HepG2 (cell line): Measurements from ENCODE around the gene ARFGAP2. TPM values are rescaled to one million over a fixed set of nuclear protein-coding genes. Genes with fewer than 3 reads are reported as not detected.
"Not testable (repeated sequence)": the region's sequence is repeated elsewhere in the genome, so short reads cannot be mapped to it uniquely, and the experiment has no call there.

Experiments used
- ATAC-seq: fragments of 200-7000 bp; cut with Tn5 transposase; 3 replicates; pipeline ENCODE4 v1.9.1; 2020; ENCODE audit warnings: mild to moderate bottlenecking, moderate library complexity
- BruUV-seq: library from RNA; stranded (reverse); fragments of 400-500 nt; replicated peaks from 2 replicates; lab custom pipeline; 2021; lab: Mats Ljungman, UMichigan
- CTCF ChIA-PET: fragments of 300-600 bp; formaldehyde crosslinking; extraction: SDS; loops from one replicate; lab custom pipeline; 2021; ENCODE audit warnings: low total read pairs, inconsistent platforms, low intra/inter-chr PET ratio; lab: Yijun Ruan, JAX
- POLR2A ChIA-PET: fragments of 350-600 bp; sonication (Branson Sonifier 250); formaldehyde crosslinking; loops from one replicate; lab custom pipeline; 2020; ENCODE audit warnings: antibody characterized with exemption, inconsistent platforms; lab: Yijun Ruan, JAX
- DNase-seq: peaks from one replicate; pipeline ENCODE4 v3.0.0-alpha.2; 2015; ENCODE audit warnings: low spot score
- FAIRE-seq: peaks from 3 replicates; lab custom pipeline; 2011; peaks lifted over from hg19 to GRCh38; lab: Jason Lieb, UNC
- H2AFZ ChIP-seq: one replicate; pipeline ENCODE4 v1.6.1; 2011; ENCODE audit warnings: low read length, inconsistent platforms
- H3K27ac ChIP-seq: fragments of 300-600 bp; 3 replicates; pipeline ENCODE4 v1.8.0; 2011; ENCODE audit warnings: mixed run types, mild to moderate bottlenecking, mixed read lengths, low read length, inconsistent platforms; ENCODE audit not compliant: insufficient read depth; ENCODE audit errors: extremely low read length
- H3K27me3 ChIP-seq, 2 experiments: fragments of 200-600 bp in 1 of 2; 2 replicates in 1 of 2; 3 replicates in 1 of 2; pipeline versions ENCODE4 v1.6.0 to v1.8.0; 2011; ENCODE audit warnings: low read length in 2 of 2, mild to moderate bottlenecking in 2 of 2, moderate library complexity in 2 of 2, inconsistent platforms in 1 of 2; ENCODE audit not compliant: insufficient read depth in 2 of 2, control insufficient read depth in 1 of 2
- H3K36me3 ChIP-seq, 2 experiments: fragments of 200-600 bp in 1 of 2; replicated peaks in 1 of 2; 2 replicates in 1 of 2; 3 replicates in 1 of 2; pipeline versions ENCODE4 v1.5.1 to v1.8.0; 2011; ENCODE audit warnings: low read length in 2 of 2, inconsistent platforms in 1 of 2; ENCODE audit not compliant: insufficient read depth in 2 of 2, control insufficient read depth in 1 of 2
- H3K4me1 ChIP-seq: 2 replicates; pipeline ENCODE4 v1.5.1; 2012; ENCODE audit warnings: low read length, inconsistent platforms; ENCODE audit not compliant: insufficient read depth
- H3K4me2 ChIP-seq: 2 replicates; pipeline ENCODE4 v1.6.0; 2011; ENCODE audit warnings: low read depth, low read length, inconsistent platforms
- H3K4me3 ChIP-seq, 3 experiments: fragments of 200-600 bp in 1 of 3; sonication (generic), shearing (Covaris generic) in 1 of 3; replicated peaks in 1 of 3; 2 replicates each; pipeline ENCODE4 v1.5.1; 2011 to 2016; ENCODE audit warnings: low read length in 3 of 3, inconsistent platforms in 2 of 3, low read depth in 2 of 3, mild to moderate bottlenecking in 2 of 3, control low read depth in 1 of 3, mixed read lengths in 1 of 3; ENCODE audit not compliant: insufficient read depth in 1 of 3
- H3K79me2 ChIP-seq: one replicate; pipeline ENCODE4 v1.6.1; 2011; ENCODE audit warnings: low read length, inconsistent platforms; ENCODE audit not compliant: insufficient read depth
- H3K9ac ChIP-seq: 2 replicates; pipeline ENCODE4 v1.6.0; 2011; ENCODE audit warnings: mild to moderate bottlenecking, low read depth, low read length, inconsistent platforms; ENCODE audit not compliant: insufficient read depth
- H3K9me3 ChIP-seq: 2 replicates; pipeline ENCODE4 v1.5.1; 2012; ENCODE audit warnings: mild to moderate bottlenecking, low read length
- H4K20me1 ChIP-seq: 2 replicates; pipeline ENCODE4 v1.6.0; 2011; ENCODE audit warnings: inconsistent platforms, mild to moderate bottlenecking, low read length, moderate library complexity; ENCODE audit not compliant: insufficient read depth
- FOXC1 ChIP-seq: sonication (generic); formaldehyde crosslinking; IDR thresholded peaks from 2 replicates; pipeline ENCODE4 v1.8.0; 2022; ENCODE audit warnings: mild to moderate bottlenecking, missing genetic modification reagents, borderline replicate concordance
- NFATC3 ChIP-seq: sonication (generic); formaldehyde crosslinking; IDR thresholded peaks from 2 replicates; pipeline ENCODE4 v1.5.1; 2020; ENCODE audit warnings: mild to moderate bottlenecking, missing genetic modification reagents
- PRDM15 ChIP-seq: sonication (generic); formaldehyde crosslinking; IDR thresholded peaks from 2 replicates; pipeline ENCODE4 v1.4.0; 2020; ENCODE audit warnings: missing genetic modification reagents
- ZNF33A ChIP-seq: sonication (generic); formaldehyde crosslinking; IDR thresholded peaks from 2 replicates; pipeline ENCODE4 v1.5.1; 2020; ENCODE audit warnings: missing genetic modification reagents, mild to moderate bottlenecking, moderate library complexity, borderline replicate concordance
- ZNF816 ChIP-seq: sonication (generic); formaldehyde crosslinking; IDR thresholded peaks from 2 replicates; pipeline ENCODE4 v1.8.0; 2022; ENCODE audit warnings: missing genetic modification reagents, mild to moderate bottlenecking, borderline replicate concordance
- WGBS: methylation state at CpG from one replicate; pipeline ENCODE4 v1.1.6; 2017; ENCODE audit warnings: low lambda C conversion rate; 5-methylcytosine and 5-hydroxymethylcytosine counted together
- in situ Hi-C: cut with HindIII; loops from 2 replicates; pipeline ENCODE4 v1.10.0; 2017; ENCODE audit warnings: low pct_unique_long_range_greater_than_20kb; ENCODE audit not compliant: extremely low pct_ligation_motif_present
- intact Hi-C: fragments of 100-400 bp; cut with micrococcal nuclease; formaldehyde crosslinking; loops from one replicate; pipeline ENCODE4 v1.10.0; 2022; ENCODE audit not compliant: unreplicated experiment
- polyA plus RNA-seq, 8 experiments: library from polyadenylated mRNA; depleted of rRNA in 3 of 8; stranded (reverse) in 7 of 8; unstranded in 1 of 8; fragments of >200 nt; fragmentation: Illumina TruSeq in 4 of 8; extraction: Trizol in 4 of 8; gene quantifications; 2 replicates each; pipeline versions ENCODE4 v1.2.1 to v1.2.3, GENCODE V29; 2011 to 2016; ENCODE audit warnings: low read depth in 4 of 8, missing spikeins in 1 of 8, mixed read lengths in 1 of 8; ENCODE audit not compliant: insufficient read depth in 1 of 8
- total RNA-seq, 5 experiments: library from RNA; depleted of rRNA; stranded (reverse); fragments of >200 nt; fragmentation: Illumina TruSeq; extraction: Trizol; gene quantifications; 2 replicates each; pipeline ENCODE4 v1.2.3, GENCODE V29; 2016; ENCODE audit warnings: low read depth in 1 of 5
- TF ChIP-seq, protein P1 (sequence below): sonication (generic); formaldehyde crosslinking; IDR thresholded peaks from 2 replicates; pipeline ENCODE4 v1.4.0; 2020; ENCODE audit warnings: missing genetic modification reagents, borderline replicate concordance

The ARFGAP2 gene
- total and polyA plus RNA-seq, 2 of the 13 experiments (the other 11 are each of a cell fraction or from before 2014, with no cell fraction given), result 32.3 to 75.3 TPM

GRCh38 chr11:47192111-47192510 lies 15.4 kb upstream of the ARFGAP2 start (continued):
- TF ChIP-seq, protein P1, sequence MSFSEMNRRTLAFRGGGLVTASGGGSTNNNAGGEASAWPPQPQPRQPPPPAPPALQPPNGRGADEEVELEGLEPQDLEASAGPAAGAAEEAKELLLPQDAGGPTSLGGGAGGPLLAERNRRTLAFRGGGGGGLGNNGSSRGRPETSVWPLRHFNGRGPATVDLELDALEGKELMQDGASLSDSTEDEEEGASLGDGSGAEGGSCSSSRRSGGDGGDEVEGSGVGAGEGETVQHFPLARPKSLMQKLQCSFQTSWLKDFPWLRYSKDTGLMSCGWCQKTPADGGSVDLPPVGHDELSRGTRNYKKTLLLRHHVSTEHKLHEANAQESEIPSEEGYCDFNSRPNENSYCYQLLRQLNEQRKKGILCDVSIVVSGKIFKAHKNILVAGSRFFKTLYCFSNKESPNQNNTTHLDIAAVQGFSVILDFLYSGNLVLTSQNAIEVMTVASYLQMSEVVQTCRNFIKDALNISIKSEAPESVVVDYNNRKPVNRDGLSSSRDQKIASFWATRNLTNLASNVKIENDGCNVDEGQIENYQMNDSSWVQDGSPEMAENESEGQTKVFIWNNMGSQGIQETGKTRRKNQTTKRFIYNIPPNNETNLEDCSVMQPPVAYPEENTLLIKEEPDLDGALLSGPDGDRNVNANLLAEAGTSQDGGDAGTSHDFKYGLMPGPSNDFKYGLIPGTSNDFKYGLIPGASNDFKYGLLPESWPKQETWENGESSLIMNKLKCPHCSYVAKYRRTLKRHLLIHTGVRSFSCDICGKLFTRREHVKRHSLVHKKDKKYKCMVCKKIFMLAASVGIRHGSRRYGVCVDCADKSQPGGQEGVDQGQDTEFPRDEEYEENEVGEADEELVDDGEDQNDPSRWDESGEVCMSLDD (CRISPR knock-in tag), result no peak
- TF ChIP-seq ZNF816 (CRISPR knock-in tag) (no peak), PRDM15 (CRISPR knock-in tag) (no peak), FOXC1 (CRISPR knock-in tag) (no peak), NFATC3 (CRISPR knock-in tag) (no peak), ZNF33A (CRISPR knock-in tag) (no peak)

- H3K79me2 ChIP-seq, DNase-seq, H3K9ac ChIP-seq, H3K4me3 ChIP-seq, in situ Hi-C loops, H2AFZ ChIP-seq, CTCF ChIA-PET, BruUV-seq, H3K9me3 ChIP-seq, FAIRE-seq, ATAC-seq, H3K27me3 ChIP-seq, H3K36me3 ChIP-seq, H3K4me2 ChIP-seq, intact Hi-C loops, H4K20me1 ChIP-seq, H3K27ac ChIP-seq: not testable (repeated sequence)
- POLR2A ChIA-PET, result interaction anchor here (9.2 kb wide), 1 partner anchor 24 kb away, joined by 247 read pairs; the partner anchor contains the start of gene DDB2
- WGBS, result 83% methylated on average over 10 of the region's 10 CpGs
- H3K4me1 ChIP-seq, result peaks cover 62% of the 10 kb centered on the region
These were observed 14.5 kb upstream of the ARFGAP2 start for GRCh38 chr11:47191137-47191536.
